ENCODE results near the gene PTPRH. TPM values are rescaled to one million over a fixed set of nuclear protein-coding genes. Genes with fewer than 3 reads are reported as not detected.

Gene PTPRH
- total RNA-seq: not detected
- not detected for polyA plus RNA-seq (2013, experiment 1 of 2)
- polyA plus RNA-seq (2013, experiment 2 of 2): 0.10 TPM
- 0 to 0.35 (median 0) reads per million in 172 experiments for total RNA-seq

DNA sequence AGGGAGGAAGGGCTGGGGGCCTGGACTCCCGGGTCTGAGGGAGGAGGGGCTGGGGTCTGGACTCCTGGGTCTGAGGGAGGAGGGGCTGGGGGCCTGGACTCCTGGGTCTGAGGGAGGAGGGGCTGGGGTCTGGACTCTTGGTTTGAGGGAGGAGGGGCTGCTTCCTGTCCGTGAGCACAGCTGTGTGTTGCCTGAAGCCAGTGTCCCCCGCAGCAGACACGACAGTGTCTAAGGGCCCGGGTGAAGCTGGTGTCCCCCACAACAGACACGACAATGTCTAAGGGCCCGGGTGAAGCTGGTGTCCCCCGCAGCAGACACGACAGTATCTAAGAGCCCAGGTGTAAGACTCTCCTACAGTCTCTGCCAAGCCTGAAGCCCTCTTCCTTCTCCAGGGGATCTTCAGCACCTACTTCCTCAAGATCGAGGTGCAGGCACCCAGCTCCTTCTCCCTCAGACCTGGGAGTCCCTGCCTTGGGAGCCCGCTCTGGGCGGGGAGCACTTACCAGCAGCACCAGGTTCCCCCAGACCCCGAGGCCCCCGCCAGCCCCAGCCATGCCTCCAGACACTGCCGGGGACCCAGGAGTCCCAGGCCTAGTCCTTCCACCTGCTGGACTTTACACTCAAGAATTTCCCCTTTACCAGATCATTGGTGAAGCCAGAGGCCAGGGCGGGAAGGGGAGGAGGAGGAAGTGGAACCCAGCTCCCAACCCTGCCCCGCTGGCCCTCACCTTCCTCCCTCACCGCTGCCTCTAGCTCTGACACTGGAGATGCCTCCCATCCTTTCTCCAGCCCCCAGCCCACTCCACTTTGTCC, at the start of gene PTPRH:
TSS of gene PTPRH (minus strand) at position 622 of the 813 bp plus-strand sequence. CDS start at position 554, 68 bp downstream.
- TF ChIP-seq, protein P1, sequence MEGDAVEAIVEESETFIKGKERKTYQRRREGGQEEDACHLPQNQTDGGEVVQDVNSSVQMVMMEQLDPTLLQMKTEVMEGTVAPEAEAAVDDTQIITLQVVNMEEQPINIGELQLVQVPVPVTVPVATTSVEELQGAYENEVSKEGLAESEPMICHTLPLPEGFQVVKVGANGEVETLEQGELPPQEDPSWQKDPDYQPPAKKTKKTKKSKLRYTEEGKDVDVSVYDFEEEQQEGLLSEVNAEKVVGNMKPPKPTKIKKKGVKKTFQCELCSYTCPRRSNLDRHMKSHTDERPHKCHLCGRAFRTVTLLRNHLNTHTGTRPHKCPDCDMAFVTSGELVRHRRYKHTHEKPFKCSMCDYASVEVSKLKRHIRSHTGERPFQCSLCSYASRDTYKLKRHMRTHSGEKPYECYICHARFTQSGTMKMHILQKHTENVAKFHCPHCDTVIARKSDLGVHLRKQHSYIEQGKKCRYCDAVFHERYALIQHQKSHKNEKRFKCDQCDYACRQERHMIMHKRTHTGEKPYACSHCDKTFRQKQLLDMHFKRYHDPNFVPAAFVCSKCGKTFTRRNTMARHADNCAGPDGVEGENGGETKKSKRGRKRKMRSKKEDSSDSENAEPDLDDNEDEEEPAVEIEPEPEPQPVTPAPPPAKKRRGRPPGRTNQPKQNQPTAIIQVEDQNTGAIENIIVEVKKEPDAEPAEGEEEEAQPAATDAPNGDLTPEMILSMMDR (IDR thresholded peaks at IDR 0.05): no peak
- Mint-ChIP-seq H3K27ac (no peak within 1 kb of the TSS), H3K27me3 (peaks cover 56% of the 10 kb centered on the region), H3K36me3 (ENCODE audit: low read depth) (no peaks in the 10 kb centered on the region), H3K4me3 (no peak within 1 kb of the TSS), H3K4me1 (ENCODE audit: low read depth) (no peaks in the 10 kb centered on the region), H3K9me3 (peaks cover 4% of the 10 kb centered on the region)
- intact Hi-C loops (cut with DNase I, micrococcal nuclease): no loop called here
- Histone ChIP-seq H3K4me3 (ENCODE audit: low read length) (no peak within 1 kb of the TSS), H3K27ac (ENCODE audit: low read depth in 1 of 2, low read length in 2 of 2) (no peak within 1 kb of the TSS), H3K9me3 (ENCODE audit: control insufficient read depth in 1 of 2, insufficient read depth in 1 of 2, low read length in 2 of 2) (peaks cover 6 to 27% of the 10 kb centered on the region in 2 experiments), H3K4me1 (ENCODE audit: insufficient read depth, low read length) (peaks cover 6% of the 10 kb centered on the region), H3K27me3 (ENCODE audit: control insufficient read depth in 1 of 2, insufficient read depth in 2 of 2, low read length in 2 of 2) (peaks cover 5 to 13% of the 10 kb centered on the region in 2 experiments), H3K36me3 (ENCODE audit: insufficient read depth, low read length) (no peaks in the 10 kb centered on the region)
- DNase-seq: no peak
- no peak for ATAC-seq (ENCODE audit: poor library complexity)
- POLR2A ChIA-PET: no interaction called here
- CTCF ChIA-PET: no interaction called here

DNA sequence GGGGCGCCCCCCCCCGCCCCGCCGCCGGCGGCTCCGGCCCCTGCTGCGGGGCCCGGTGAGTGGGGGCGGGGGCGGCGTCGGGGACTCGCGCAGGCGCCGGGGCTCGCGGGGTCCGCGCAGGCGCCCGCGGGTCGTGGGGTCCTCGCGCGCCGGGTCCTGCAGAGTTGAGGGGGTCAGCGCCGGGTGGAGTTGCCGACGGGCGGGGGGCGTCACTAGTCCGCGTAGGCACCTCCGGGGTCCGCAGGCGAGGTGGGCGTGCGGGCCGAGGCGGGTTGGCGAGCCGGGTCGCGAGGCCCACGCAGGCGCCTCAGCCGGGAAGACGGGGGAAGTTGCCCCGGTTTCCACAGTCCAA, 49.2 kb upstream of the PTPRH start:
- DNase-seq (peak in 9 of 14 experiments; percentile 27 to 70 (median 44)), ATAC-seq (ENCODE audit: poor library complexity) (peak; percentile 9)
- H3K9me3 Mint-ChIP-seq: no peaks in the 10 kb centered on the region
- Histone ChIP-seq H3K4me1 (ENCODE audit: insufficient read depth, low read length) (peaks cover 57% of the 10 kb centered on the region), H3K27me3 (ENCODE audit: control insufficient read depth in 1 of 2, insufficient read depth in 2 of 2, low read length in 2 of 2) (no peaks in the 10 kb centered on the region), H3K9me3 (ENCODE audit: control insufficient read depth in 1 of 2, insufficient read depth in 1 of 2, low read length in 2 of 2) (peaks cover 0 to 5% of the 10 kb centered on the region in 2 experiments), H3K36me3 (ENCODE audit: insufficient read depth, low read length) (no peaks in the 10 kb centered on the region), H3K27ac (ENCODE audit: low read depth in 1 of 2, low read length in 2 of 2) (peak overlapping the region; percentile 78 to 93), H3K4me3 (ENCODE audit: low read length) (peak overlapping the region; percentile 76)
- ChIA-PET POLR2A (interaction anchor here (0.7 to 5.2 kb wide), 16 partner anchors 8 to 376 kb away, joined by 3 to 79 read pairs (median 5); partner anchors contain the start of genes BRSK1, FIZ1, HSPBP1 and ISOC2), CTCF (interaction anchor here (1.1 to 2.3 kb wide), 2 partner anchors 43 to 160 kb away, joined by 4 to 10 read pairs; no protein-coding TSS in a partner anchor)
- H3K27me3 Mint-ChIP-seq: no peaks in the 10 kb centered on the region
- peaks cover 46% of the 10 kb centered on the region for H3K4me1 Mint-ChIP-seq (ENCODE audit: low read depth)
- peak overlapping the region; percentile 89 for H3K4me3 Mint-ChIP-seq
- TF ChIP-seq, protein P1 (IDR thresholded peaks at IDR 0.05): no peak
- H3K27ac Mint-ChIP-seq: peak overlapping the region; percentile 97
- H3K36me3 Mint-ChIP-seq (ENCODE audit: low read depth): peaks cover 51% of the 10 kb centered on the region
- intact Hi-C loops (cut with DNase I, micrococcal nuclease): loop anchor here (2.0 to 10.0 kb wide), 7 partner anchors 81 to 1054 kb away; partner anchors contain the start of genes PPP1R12C (in 1 of the 2), UBE2S (in 1 of the 2), ZNF524 (in 1 of the 2) and ZNF865 (in 1 of the 2)

All from CD4-positive, alpha-beta T cell (primary cell).